ENCODE measurements around the gene NCSTN. TPM values are rescaled to one million over a fixed set of nuclear protein-coding genes. Genes with fewer than 3 reads are reported as not detected.

Gene NCSTN
- total and polyA plus RNA-seq, 9 of the 15 experiments (the other 6 are each of a cell fraction or from before 2014, with no cell fraction given) = 21.3 to 91.1 (median 57.9) TPM

DNA sequence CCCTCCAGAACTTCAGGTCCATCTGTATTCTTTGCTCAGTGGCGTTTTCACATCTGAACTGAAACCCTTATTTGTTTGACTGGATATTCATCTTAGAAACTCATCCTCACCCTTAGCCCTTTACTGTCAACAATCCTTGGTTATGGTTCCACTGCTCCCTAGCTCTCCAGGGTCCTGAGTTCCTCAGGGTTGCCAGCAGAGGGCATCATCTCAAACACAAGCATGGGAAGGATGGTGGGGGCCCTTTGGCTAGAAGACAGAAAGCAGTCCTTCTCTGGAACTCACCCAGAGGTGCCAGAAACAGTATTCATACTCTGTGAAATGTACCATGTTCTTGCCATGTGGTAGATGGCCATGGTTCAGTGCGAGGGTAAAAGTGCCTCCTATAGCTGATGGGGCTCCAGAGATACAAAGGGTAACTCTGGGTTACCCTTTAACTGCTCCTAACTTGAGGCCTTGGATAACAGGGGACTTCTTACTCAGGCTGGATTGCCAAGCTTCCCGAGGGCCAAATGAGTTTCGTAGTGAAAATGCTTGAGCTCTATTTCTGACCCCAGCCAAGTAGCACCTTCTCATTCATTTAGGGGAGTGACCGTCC, 11.3 kb downstream of the NCSTN start (continued):
- TF ChIP-seq, protein P1, sequence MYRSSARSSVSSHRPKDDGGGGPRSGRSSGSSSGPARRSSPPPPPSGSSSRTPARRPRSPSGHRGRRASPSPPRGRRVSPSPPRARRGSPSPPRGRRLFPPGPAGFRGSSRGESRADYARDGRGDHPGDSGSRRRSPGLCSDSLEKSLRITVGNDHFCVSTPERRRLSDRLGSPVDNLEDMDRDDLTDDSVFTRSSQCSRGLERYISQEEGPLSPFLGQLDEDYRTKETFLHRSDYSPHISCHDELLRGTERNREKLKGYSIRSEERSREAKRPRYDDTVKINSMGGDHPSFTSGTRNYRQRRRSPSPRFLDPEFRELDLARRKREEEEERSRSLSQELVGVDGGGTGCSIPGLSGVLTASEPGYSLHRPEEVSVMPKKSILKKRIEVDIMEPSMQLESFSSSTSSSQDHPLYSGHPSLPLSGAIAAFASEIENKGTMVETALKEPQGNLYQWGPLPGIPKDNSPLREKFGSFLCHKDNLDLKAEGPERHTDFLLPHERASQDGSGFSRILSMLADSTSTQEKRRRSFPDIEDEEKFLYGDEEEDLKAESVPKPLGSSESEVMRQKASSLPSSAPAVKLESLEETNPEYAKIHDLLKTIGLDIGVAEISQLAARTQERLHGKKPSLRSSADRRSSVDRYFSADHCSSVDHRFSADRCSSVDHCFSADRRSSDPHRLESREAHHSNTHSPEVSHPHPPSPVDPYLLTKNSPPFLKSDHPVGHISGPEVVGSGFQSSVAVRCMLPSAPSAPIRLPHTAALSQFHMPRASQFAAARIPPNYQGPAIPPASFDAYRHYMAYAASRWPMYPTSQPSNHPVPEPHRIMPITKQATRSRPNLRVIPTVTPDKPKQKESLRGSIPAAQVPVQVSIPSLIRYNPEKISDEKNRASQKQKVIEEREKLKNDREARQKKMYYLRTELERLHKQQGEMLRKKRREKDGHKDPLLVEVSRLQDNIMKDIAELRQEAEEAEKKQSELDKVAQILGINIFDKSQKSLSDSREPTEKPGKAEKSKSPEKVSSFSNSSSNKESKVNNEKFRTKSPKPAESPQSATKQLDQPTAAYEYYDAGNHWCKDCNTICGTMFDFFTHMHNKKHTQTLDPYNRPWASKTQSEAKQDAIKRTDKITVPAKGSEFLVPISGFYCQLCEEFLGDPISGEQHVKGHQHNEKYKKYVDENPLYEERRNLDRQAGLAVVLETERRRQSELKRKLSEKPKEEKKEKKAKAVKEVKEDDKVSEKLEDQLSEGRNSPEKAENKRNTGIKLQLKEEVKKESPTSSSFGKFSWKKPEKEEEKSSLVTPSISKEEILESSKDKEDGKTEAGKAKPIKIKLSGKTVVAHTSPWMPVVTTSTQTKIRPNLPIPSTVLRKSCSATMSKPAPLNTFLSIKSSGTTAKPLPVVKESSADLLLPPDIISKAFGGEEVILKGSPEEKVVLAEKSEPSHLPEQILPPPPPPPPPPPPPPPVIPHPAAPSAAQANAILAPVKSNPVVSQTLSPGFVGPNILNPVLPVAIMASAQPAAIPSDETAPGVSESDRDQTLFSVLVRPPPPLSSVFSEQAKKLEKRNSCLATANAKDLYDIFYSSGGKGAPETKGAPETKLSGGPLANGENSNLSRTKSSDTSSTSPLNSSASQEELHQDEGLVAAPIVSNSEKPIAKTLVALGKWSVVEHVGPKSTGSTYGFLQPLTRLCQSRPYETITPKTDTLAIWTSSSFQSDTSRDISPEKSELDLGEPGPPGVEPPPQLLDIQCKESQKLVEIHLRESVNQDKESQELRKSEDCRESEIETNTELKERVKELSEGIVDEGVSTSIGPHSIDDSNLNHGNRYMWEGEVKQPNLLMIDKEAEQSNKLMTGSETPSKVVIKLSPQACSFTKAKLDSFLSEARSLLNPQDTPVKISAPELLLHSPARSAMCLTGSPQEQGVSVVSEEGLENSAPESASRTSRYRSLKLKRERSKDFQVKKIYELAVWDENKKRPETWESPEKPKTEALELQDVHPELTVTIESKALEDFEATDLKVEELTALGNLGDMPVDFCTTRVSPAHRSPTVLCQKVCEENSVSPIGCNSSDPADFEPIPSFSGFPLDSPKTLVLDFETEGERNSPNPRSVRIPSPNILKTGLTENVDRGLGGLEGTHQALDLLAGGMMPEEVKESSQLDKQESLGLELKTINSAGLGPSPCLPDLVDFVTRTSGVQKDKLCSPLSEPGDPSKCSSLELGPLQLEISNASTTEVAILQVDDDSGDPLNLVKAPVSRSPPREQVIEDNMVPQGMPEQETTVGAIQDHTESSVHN (IDR thresholded peaks at IDR 0.05; ENCODE audit: borderline replicate concordance in 1 of 2, low read depth in 1 of 2) = no peak
- TF ChIP-seq, protein P2, sequence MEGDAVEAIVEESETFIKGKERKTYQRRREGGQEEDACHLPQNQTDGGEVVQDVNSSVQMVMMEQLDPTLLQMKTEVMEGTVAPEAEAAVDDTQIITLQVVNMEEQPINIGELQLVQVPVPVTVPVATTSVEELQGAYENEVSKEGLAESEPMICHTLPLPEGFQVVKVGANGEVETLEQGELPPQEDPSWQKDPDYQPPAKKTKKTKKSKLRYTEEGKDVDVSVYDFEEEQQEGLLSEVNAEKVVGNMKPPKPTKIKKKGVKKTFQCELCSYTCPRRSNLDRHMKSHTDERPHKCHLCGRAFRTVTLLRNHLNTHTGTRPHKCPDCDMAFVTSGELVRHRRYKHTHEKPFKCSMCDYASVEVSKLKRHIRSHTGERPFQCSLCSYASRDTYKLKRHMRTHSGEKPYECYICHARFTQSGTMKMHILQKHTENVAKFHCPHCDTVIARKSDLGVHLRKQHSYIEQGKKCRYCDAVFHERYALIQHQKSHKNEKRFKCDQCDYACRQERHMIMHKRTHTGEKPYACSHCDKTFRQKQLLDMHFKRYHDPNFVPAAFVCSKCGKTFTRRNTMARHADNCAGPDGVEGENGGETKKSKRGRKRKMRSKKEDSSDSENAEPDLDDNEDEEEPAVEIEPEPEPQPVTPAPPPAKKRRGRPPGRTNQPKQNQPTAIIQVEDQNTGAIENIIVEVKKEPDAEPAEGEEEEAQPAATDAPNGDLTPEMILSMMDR (IDR thresholded peaks at IDR 0.05 in 2 of 3, conservative IDR thresholded peaks at IDR 0.05 in 1 of 3; ENCODE audit: insufficient read depth in 2 of 3, low read depth in 1 of 3, low read length in 3 of 3) = peak; percentile 66 to 71 (median 69)
- TF ChIP-seq, protein P3, sequence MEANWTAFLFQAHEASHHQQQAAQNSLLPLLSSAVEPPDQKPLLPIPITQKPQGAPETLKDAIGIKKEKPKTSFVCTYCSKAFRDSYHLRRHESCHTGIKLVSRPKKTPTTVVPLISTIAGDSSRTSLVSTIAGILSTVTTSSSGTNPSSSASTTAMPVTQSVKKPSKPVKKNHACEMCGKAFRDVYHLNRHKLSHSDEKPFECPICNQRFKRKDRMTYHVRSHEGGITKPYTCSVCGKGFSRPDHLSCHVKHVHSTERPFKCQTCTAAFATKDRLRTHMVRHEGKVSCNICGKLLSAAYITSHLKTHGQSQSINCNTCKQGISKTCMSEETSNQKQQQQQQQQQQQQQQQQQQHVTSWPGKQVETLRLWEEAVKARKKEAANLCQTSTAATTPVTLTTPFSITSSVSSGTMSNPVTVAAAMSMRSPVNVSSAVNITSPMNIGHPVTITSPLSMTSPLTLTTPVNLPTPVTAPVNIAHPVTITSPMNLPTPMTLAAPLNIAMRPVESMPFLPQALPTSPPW (CRISPR knock-in tag; IDR thresholded peaks at IDR 0.05) = peak; percentile 35; the same call in 1 of the 2 replicates
- TF ChIP-seq, protein P4, sequence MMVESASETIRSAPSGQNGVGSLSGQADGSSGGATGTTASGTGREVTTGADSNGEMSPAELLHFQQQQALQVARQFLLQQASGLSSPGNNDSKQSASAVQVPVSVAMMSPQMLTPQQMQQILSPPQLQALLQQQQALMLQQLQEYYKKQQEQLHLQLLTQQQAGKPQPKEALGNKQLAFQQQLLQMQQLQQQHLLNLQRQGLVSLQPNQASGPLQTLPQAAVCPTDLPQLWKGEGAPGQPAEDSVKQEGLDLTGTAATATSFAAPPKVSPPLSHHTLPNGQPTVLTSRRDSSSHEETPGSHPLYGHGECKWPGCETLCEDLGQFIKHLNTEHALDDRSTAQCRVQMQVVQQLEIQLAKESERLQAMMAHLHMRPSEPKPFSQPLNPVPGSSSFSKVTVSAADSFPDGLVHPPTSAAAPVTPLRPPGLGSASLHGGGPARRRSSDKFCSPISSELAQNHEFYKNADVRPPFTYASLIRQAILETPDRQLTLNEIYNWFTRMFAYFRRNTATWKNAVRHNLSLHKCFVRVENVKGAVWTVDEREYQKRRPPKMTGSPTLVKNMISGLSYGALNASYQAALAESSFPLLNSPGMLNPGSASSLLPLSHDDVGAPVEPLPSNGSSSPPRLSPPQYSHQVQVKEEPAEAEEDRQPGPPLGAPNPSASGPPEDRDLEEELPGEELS (CRISPR knock-in tag; IDR thresholded peaks at IDR 0.05; ENCODE audit: borderline replicate concordance) = no peak
- TF ChIP-seq ELF1 (tag; IDR thresholded peaks at IDR 0.05) (no peak), GTF2E2 (tag; IDR thresholded peaks at IDR 0.05) (no peak)
- TF ChIP-seq, protein P5, sequence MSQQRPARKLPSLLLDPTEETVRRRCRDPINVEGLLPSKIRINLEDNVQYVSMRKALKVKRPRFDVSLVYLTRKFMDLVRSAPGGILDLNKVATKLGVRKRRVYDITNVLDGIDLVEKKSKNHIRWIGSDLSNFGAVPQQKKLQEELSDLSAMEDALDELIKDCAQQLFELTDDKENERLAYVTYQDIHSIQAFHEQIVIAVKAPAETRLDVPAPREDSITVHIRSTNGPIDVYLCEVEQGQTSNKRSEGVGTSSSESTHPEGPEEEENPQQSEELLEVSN (IDR thresholded peaks at IDR 0.05; ENCODE audit: borderline replicate concordance in 1 of 2, extremely low read depth in 1 of 2, insufficient read depth in 1 of 2, insufficient read length in 1 of 2, low read depth in 1 of 2, low read length in 1 of 2, poor library complexity in 1 of 2, severe bottlenecking in 1 of 2) = no peak
